NB4 (cell line): ENCODE results near the gene NMUR1.

Source experiments
- DNase-seq: peaks from one replicate; pipeline ENCODE4 v3.0.0; 2010; ENCODE audit warnings: low read depth
- H3K4me3 ChIP-seq: one replicate; pipeline ENCODE4 v1.5.1; 2011; ENCODE audit warnings: mild to moderate bottlenecking, low read depth, low read length, moderate library complexity
- MAX ChIP-seq: IDR thresholded peaks from 2 replicates; pipeline ENCODE4 v1.6.1; 2011; ENCODE audit warnings: low read depth, low read length
- MYC ChIP-seq: IDR thresholded peaks from 2 replicates; pipeline ENCODE4 v1.6.1; 2011; ENCODE audit warnings: low read depth, low read length
- POLR2A ChIP-seq: IDR thresholded peaks from 2 replicates; pipeline ENCODE4 v1.6.1; 2011; ENCODE audit warnings: mild to moderate bottlenecking; ENCODE audit not compliant: insufficient read length; ENCODE audit errors: extremely low read depth
- TF ChIP-seq, protein P1 (sequence below): IDR thresholded peaks from one replicate; pipeline ENCODE4 v1.5.1; 2012; ENCODE audit warnings: low read depth, low read length

NMUR1 gene

GRCh38 chr2:231488331-231488730 lies 41.9 kb downstream of the NMUR1 start:
- TF ChIP-seq POLR2A (no peak), MYC (no peak), MAX (no peak)
- TF ChIP-seq, protein P1, sequence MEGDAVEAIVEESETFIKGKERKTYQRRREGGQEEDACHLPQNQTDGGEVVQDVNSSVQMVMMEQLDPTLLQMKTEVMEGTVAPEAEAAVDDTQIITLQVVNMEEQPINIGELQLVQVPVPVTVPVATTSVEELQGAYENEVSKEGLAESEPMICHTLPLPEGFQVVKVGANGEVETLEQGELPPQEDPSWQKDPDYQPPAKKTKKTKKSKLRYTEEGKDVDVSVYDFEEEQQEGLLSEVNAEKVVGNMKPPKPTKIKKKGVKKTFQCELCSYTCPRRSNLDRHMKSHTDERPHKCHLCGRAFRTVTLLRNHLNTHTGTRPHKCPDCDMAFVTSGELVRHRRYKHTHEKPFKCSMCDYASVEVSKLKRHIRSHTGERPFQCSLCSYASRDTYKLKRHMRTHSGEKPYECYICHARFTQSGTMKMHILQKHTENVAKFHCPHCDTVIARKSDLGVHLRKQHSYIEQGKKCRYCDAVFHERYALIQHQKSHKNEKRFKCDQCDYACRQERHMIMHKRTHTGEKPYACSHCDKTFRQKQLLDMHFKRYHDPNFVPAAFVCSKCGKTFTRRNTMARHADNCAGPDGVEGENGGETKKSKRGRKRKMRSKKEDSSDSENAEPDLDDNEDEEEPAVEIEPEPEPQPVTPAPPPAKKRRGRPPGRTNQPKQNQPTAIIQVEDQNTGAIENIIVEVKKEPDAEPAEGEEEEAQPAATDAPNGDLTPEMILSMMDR: no peak
- no peak overlapping the region for H3K4me3 ChIP-seq
- no peak for DNase-seq

DNA sequence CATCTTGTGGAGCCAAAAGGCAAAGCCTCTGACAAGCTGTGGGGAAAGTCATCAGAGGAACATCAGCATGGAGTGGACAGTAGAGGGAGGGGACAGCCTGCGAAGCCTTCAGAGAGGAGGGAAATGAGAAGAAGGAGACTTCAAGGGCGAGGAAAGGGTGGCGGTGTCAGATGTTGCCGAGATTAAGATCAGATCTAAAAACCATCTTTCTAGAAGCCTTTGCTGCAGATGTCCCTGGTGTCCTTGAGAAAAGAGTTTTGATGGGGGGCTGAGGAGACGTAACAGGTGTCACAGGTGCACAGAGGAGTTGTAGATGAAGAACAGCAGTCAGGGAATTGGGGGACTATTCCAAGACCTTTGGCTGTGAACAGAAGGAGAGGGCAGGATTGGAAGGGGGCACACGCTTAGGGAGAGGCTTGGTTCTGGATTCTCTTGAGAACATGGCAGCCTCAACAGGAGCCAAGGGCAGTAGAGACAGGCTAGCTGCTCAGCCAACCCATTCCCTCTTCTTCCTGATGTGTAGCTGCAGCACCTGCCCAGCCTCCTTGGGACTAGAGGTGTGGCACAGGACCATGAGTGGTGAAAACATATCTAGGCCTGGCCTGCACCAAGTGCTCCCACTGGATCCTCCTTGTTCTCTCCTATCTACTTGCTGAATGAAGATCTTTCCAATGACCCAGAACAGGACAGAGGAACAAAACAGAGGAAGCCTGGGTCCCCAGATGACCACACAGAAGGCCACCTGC lies 43.2 kb downstream of the NMUR1 start:
- DNase-seq: no peak
- H3K4me3 ChIP-seq: no peak overlapping the region
- no peak for TF ChIP-seq MAX
- TF ChIP-seq, protein P1: no peak
- TF ChIP-seq MYC: no peak
- no peak for TF ChIP-seq POLR2A

GRCh38 chr2:231483398-231484329 lies 46.6 kb downstream of the NMUR1 start:
- peak; percentile 68 for DNase-seq
- TF ChIP-seq MAX (peak; percentile 73), POLR2A (no peak), MYC (peak; percentile 69)
- TF ChIP-seq, protein P1: peak; percentile 14
- H3K4me3 ChIP-seq: peak overlapping the region; percentile 57

DNA sequence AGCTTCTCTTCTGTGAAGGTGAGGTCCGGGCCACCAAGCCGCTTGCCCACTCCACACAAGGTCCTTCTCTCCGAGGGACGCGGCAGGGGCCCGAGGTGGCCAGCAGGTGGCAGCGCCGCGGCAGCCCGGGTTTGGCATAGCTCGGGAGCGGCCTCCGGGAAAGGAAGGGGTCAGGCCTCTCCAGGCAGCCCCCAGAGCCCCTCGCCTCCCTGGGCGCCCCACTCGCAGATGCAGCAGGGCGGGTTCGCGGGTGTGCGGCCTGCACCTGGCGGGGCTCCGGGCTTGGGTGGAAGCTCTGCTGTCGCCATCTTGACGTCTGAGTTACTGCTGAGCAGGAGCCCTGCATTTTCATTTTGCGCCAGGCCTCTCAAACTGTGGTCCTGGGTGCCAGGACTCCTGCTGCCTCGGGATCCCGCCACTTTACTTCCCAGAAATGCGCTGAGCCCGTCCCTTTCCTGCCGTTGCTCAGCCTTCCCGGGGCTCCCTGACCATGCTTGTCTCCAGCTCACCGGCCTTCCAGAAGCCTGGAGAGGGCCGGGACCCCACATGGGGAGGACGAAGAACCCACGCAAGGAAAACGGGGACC lies 47.3 kb downstream of the NMUR1 start:
- peak; percentile 85 for DNase-seq
- peak overlapping the region; percentile 57 for H3K4me3 ChIP-seq
- 0 out of 2 replicates have a peak, but pooled peaks have one; percentile 5 for TF ChIP-seq MYC
- TF ChIP-seq MAX: 0 out of 2 replicates have a peak, but pooled peaks have one; percentile 23
- no peak for TF ChIP-seq POLR2A
- TF ChIP-seq, protein P1: peak; percentile 92

- TF ChIP-seq, protein P1: no peak
- TF ChIP-seq POLR2A: no peak
- no peak for TF ChIP-seq MYC
- TF ChIP-seq MAX: no peak
- H3K4me3 ChIP-seq: no peak overlapping the region
- no peak for DNase-seq
Observed at GRCh38 chr2:231480781-231481180, 49.5 kb downstream of the NMUR1 start.
